Spleen (tissue), 11 donors: ENCODE measurements around the gene AGMO. TPM values are rescaled to one million over a fixed set of nuclear protein-coding genes. Genes with fewer than 3 reads are reported as not detected.

Source experiments
- DNase-seq: peaks from one replicate; pipeline ENCODE4 v3.0.0-alpha.2; 2020
- H3K27ac ChIP-seq, 8 donors: fragments of 200-600 bp; sonication (generic) in 7 of 8; 1 replicate in 4 of 8; 2 replicates in 4 of 8; pipeline versions ENCODE4 v1.5.0 to v1.8.0; 2016 to 2021; ENCODE audit warnings: inconsistent platforms in 4 of 8, mild to moderate bottlenecking in 4 of 8, moderate library complexity in 1 of 8
- H3K27me3 ChIP-seq, 7 donors: fragments of 200-600 bp; sonication (generic) in 6 of 7; replicated peaks in 1 of 7; 1 replicate in 4 of 7; 2 replicates in 3 of 7; pipeline versions ENCODE4 v1.5.0 to v1.8.0; 2016 to 2021; ENCODE audit warnings: inconsistent platforms in 3 of 7, mild to moderate bottlenecking in 1 of 7
- H3K36me3 ChIP-seq, 6 donors: fragments of 200-600 bp; sonication (generic) in 5 of 6; 1 replicate in 4 of 6; 2 replicates in 2 of 6; pipeline versions ENCODE4 v1.5.0 to v1.8.0; 2016 to 2021; ENCODE audit warnings: inconsistent platforms in 2 of 6
- H3K4me1 ChIP-seq, 6 donors: fragments of 200-600 bp; sonication (generic) in 5 of 6; 1 replicate in 3 of 6; 2 replicates in 3 of 6; pipeline versions ENCODE4 v1.5.0 to v1.8.0; 2016 to 2021; ENCODE audit warnings: inconsistent platforms in 3 of 6
- H3K4me3 ChIP-seq, 8 donors: fragments of 200-600 bp; sonication (generic) in 7 of 8; 1 replicate in 4 of 8; 2 replicates in 4 of 8; pipeline versions ENCODE4 v1.5.0 to v1.8.0; 2016 to 2021; ENCODE audit warnings: inconsistent platforms in 4 of 8, mild to moderate bottlenecking in 4 of 8, moderate library complexity in 2 of 8
- H3K9me3 ChIP-seq, 8 donors: fragments of 200-600 bp; sonication (generic) in 7 of 8; 1 replicate in 4 of 8; 2 replicates in 4 of 8; pipeline versions ENCODE4 v1.5.0 to v1.8.0; 2016 to 2021; ENCODE audit warnings: inconsistent platforms in 4 of 8
- POLR2A ChIP-seq, 3 donors: fragments of 450-650 bp; IDR thresholded peaks; one replicate each; pipeline ENCODE4 v1.5.1; 2017; ENCODE audit warnings: antibody characterized with exemption in 3 of 3, mild to moderate bottlenecking in 1 of 3
- POLR2AphosphoS5 ChIP-seq, 3 donors: sonication (generic); formaldehyde crosslinking; IDR thresholded peaks; one replicate each; pipeline ENCODE4 v1.5.1; 2017; ENCODE audit warnings: antibody characterized with exemption in 3 of 3
- WGBS, 5 donors: extraction: QIAGEN DNeasy Blood & Tissue Kit in 3 of 5; methylation state at CpG; one replicate each; pipeline versions ENCODE4 v1.1.5 to v1.1.7; 2013 to 2018; 5-methylcytosine and 5-hydroxymethylcytosine counted together
- intact Hi-C: fragments of 100-400 bp; cut with DNase I; formaldehyde crosslinking; loops from one replicate; pipeline ENCODE4 v1.15.0; 2023; ENCODE audit warnings: low total_unique reads
- polyA plus RNA-seq, 3 donors: library from polyadenylated mRNA; stranded (reverse); fragments of 200-250 nt; gene quantifications; one replicate each; pipeline ENCODE4 v1.2.1, GENCODE V29; 2013
- total RNA-seq, 7 donors: library from RNA; depleted of rRNA in 3 of 7; stranded (reverse); fragments of >200 nt in 3 of 7; fragmentation: NEBNext Ultra II Directional in 4 of 7; extraction: Animal tissue kit (Norgen Biotek cat#: 25700) in 4 of 7; gene quantifications; one replicate each; pipeline versions ENCODE4 v1.1.0 to v1.2.1, GENCODE V29; 2016 to 2021
- TF ChIP-seq, protein P1 (sequence below), 11 experiments: fragments of 200-600 bp in 7 of 11; fragments of 450-650 bp in 4 of 11; sonication (generic) in 4 of 11; IDR thresholded peaks in 8 of 11; conservative IDR thresholded peaks in 3 of 11; 1 replicate in 7 of 11; 2 replicates in 4 of 11; pipeline versions ENCODE4 v1.4.0 to v1.8.0; 2016 to 2021; ENCODE audit warnings: antibody characterized with exemption in 11 of 11, inconsistent platforms in 4 of 11, mild to moderate bottlenecking in 1 of 11
- donor health status: healthy with polysubstance abuse.
- donor health status: DM: no; HTN: no; CAD: no; lungs with moderate emphysema.
- donor health status: DM: no; HTN: no; CAD: no.
- donor health status: Bipolar disorder and iron deficiency.
- donor health status: healthy.
- donor health status: DM: no; HTN: no; CAD: no.
- donor health status: DM: yes; HTN: yes; CAD: no.

The AGMO gene
- total and polyA plus RNA-seq, 10 donors, result 0.02 to 0.03 (median 0.03) TPM; not detected in 7

DNA sequence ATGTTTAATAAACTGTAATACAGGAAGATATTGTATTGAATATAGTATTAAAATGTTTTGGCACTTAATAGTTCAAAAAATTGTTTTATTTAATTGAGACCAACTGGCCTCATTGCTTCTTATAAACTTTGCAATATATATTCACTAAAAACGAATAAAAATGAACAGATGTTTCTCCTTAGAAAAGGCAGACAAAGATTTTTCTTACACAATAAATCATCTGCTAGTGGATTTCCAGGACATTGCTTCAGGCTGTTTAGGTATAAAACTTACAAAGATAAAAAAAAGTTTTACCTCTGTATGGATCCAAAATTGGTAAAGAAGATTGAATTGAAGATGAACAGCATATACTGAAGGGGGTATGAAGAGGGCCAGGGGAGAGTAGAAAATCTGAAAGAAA lies 143.6 kb downstream of the AGMO start:
- H3K27me3 ChIP-seq, result no peaks in the 10 kb centered on the region
- intact Hi-C loops, result no loop called here
- H3K4me3 ChIP-seq, result no peak overlapping the region
- H3K27ac ChIP-seq, result no peak overlapping the region
- H3K36me3 ChIP-seq, result no peaks in the 10 kb centered on the region
- TF ChIP-seq POLR2AphosphoS5 (IDR thresholded peaks at IDR 0.05) (no peak), POLR2A (IDR thresholded peaks at IDR 0.05) (no peak)
- TF ChIP-seq, protein P1, sequence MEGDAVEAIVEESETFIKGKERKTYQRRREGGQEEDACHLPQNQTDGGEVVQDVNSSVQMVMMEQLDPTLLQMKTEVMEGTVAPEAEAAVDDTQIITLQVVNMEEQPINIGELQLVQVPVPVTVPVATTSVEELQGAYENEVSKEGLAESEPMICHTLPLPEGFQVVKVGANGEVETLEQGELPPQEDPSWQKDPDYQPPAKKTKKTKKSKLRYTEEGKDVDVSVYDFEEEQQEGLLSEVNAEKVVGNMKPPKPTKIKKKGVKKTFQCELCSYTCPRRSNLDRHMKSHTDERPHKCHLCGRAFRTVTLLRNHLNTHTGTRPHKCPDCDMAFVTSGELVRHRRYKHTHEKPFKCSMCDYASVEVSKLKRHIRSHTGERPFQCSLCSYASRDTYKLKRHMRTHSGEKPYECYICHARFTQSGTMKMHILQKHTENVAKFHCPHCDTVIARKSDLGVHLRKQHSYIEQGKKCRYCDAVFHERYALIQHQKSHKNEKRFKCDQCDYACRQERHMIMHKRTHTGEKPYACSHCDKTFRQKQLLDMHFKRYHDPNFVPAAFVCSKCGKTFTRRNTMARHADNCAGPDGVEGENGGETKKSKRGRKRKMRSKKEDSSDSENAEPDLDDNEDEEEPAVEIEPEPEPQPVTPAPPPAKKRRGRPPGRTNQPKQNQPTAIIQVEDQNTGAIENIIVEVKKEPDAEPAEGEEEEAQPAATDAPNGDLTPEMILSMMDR (IDR thresholded peaks at IDR 0.05 in 8 of 11, conservative IDR thresholded peaks at IDR 0.05 in 3 of 11), result no peak
- 44 to 59% (median 52%) methylated on average over 1 of the region's 1 CpG for WGBS, 5 donors
- H3K4me1 ChIP-seq, result no peaks in the 10 kb centered on the region
- peaks cover 0 to 15% (median 7%) of the 10 kb centered on the region in 8 donors for H3K9me3 ChIP-seq
- no peak for DNase-seq

DNA sequence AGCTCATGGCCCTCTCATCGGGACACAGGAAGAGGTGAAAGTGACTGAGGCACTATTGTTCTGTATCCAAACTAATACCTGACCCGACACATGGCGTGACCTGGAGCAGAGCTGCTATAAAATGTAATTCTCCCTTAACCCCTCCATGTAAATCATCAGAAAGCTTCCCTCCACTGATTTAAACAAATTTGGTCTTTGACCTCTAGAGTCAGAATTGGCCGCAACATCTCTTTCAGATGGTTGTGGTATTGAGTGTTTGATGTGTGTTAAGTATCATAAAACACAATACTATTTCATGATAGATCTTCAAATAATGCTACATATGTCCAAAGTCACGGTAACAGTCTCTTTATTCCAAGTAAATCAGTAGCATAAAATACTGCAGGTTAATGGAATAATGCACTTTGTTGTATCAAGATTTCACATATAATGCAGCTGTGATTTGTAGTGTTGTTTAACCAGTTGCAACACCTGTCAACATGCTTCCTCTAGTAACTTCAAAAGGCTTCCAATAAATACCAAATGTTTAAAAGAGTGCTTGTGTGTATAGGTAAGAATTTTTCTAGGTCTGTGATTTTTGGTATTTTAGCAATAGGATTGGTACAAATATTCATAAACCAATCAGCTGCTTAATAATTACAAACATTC lies 144.3 kb downstream of the AGMO start:
- H3K27ac ChIP-seq, result no peak overlapping the region
- H3K9me3 ChIP-seq, result peaks cover 0 to 15% (median 7%) of the 10 kb centered on the region in 8 donors
- no peaks in the 10 kb centered on the region for H3K36me3 ChIP-seq
- H3K4me3 ChIP-seq, result no peak overlapping the region
- DNase-seq, result no peak
- TF ChIP-seq, protein P1 (IDR thresholded peaks at IDR 0.05 in 8 of 11, conservative IDR thresholded peaks at IDR 0.05 in 3 of 11), result no peak
- TF ChIP-seq POLR2AphosphoS5 (IDR thresholded peaks at IDR 0.05), result no peak
- TF ChIP-seq POLR2A (IDR thresholded peaks at IDR 0.05), result no peak
- 89 to 95% (median 91%) methylated on average over 5 of the region's 5 CpGs for WGBS, 5 donors
- intact Hi-C loops, result no loop called here
- H3K4me1 ChIP-seq, result no peaks in the 10 kb centered on the region
- H3K27me3 ChIP-seq, result no peaks in the 10 kb centered on the region

DNA sequence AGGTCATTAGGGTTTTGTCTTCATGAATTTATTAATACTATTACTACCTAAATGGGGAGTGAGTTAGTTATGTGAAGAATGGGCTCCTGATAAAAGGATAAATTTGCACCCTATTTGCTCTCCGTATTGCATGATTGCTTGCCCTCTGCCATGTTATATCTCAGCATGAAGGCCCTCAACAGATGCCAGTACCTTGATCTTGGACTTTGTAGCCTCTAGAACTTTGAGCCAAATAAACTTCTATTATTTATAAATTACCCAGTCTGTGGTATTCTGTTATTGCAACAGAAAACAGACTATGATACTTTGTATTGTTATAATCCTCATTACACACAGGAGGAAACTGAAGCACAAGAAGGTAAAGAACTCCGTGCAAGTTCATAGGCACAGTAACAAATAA lies 150.8 kb downstream of the AGMO start:
- intact Hi-C loops, result no loop called here
- H3K4me3 ChIP-seq, result no peak overlapping the region

DNA sequence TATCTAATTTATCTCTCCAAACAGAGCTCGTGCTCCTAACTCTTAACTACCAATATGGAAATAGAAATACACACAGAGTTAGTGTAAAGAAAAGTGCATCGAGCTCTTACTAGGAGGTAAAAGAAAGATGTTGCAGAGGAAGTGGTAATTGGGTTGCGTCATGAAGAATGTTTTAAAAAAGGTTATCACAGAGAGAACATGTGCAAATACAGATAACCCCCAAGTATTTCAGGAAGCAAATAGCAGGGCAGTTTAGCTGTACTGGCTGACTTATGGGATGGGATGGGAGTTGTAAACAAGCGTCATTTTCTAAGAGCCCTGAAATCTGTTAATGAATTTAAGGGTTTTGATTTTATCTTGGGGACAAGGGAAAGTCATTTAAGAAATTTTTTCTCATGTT lies 153.9 kb downstream of the AGMO start:
- Histone ChIP-seq H3K9me3 (no peaks in the 10 kb centered on the region), H3K27ac (no peak overlapping the region), H3K4me3 (no peak overlapping the region), H3K36me3 (no peaks in the 10 kb centered on the region), H3K4me1 (no peaks in the 10 kb centered on the region), H3K27me3 (no peaks in the 10 kb centered on the region)
- intact Hi-C loops, result no loop called here
- DNase-seq, result no peak
- WGBS, 5 donors, result 8 to 19% (median 16%) methylated on average over 4 of the region's 4 CpGs
- no peak for TF ChIP-seq POLR2A (IDR thresholded peaks at IDR 0.05)
- no peak for TF ChIP-seq POLR2AphosphoS5 (IDR thresholded peaks at IDR 0.05)
- TF ChIP-seq, protein P1 (IDR thresholded peaks at IDR 0.05 in 8 of 11, conservative IDR thresholded peaks at IDR 0.05 in 3 of 11), result no peak

More for the DNA sequence above, 150.8 kb downstream of the AGMO start:
- DNase-seq, result no peak
- Histone ChIP-seq H3K9me3 (peaks cover 0 to 15% (median 7%) of the 10 kb centered on the region in 8 donors), H3K27ac (no peak overlapping the region), H3K27me3 (no peaks in the 10 kb centered on the region), H3K4me1 (no peaks in the 10 kb centered on the region), H3K36me3 (no peaks in the 10 kb centered on the region)
- TF ChIP-seq POLR2A (IDR thresholded peaks at IDR 0.05) (no peak), POLR2AphosphoS5 (IDR thresholded peaks at IDR 0.05) (no peak)
- TF ChIP-seq, protein P1 (IDR thresholded peaks at IDR 0.05 in 8 of 11, conservative IDR thresholded peaks at IDR 0.05 in 3 of 11), result no peak
- WGBS, 5 donors, result 85 to 90% (median 89%) methylated on average over 2 of the region's 2 CpGs
